ENCODE results near the gene TMEM174.

GRCh38 chr5:73182307-73182706 is 9.3 kb downstream of the TMEM174 start:
- TF ChIP-seq CTCF (IDR thresholded peaks at IDR 0.05; ENCODE audit: low read depth, low read length, missing input control) (no peak), EGR1 (IDR thresholded peaks at IDR 0.05; ENCODE audit: low read depth in 2 of 2) (no peak), HNF4G (IDR thresholded peaks at IDR 0.05) (no peak), GABPA (IDR thresholded peaks at IDR 0.05 in 1 of 2, conservative IDR thresholded peaks at IDR 0.05 in 1 of 2) (no peak)
- TF ChIP-seq, protein P1, sequence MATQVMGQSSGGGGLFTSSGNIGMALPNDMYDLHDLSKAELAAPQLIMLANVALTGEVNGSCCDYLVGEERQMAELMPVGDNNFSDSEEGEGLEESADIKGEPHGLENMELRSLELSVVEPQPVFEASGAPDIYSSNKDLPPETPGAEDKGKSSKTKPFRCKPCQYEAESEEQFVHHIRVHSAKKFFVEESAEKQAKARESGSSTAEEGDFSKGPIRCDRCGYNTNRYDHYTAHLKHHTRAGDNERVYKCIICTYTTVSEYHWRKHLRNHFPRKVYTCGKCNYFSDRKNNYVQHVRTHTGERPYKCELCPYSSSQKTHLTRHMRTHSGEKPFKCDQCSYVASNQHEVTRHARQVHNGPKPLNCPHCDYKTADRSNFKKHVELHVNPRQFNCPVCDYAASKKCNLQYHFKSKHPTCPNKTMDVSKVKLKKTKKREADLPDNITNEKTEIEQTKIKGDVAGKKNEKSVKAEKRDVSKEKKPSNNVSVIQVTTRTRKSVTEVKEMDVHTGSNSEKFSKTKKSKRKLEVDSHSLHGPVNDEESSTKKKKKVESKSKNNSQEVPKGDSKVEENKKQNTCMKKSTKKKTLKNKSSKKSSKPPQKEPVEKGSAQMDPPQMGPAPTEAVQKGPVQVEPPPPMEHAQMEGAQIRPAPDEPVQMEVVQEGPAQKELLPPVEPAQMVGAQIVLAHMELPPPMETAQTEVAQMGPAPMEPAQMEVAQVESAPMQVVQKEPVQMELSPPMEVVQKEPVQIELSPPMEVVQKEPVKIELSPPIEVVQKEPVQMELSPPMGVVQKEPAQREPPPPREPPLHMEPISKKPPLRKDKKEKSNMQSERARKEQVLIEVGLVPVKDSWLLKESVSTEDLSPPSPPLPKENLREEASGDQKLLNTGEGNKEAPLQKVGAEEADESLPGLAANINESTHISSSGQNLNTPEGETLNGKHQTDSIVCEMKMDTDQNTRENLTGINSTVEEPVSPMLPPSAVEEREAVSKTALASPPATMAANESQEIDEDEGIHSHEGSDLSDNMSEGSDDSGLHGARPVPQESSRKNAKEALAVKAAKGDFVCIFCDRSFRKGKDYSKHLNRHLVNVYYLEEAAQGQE (IDR thresholded peaks at IDR 0.05), result no peak
